ENCODE measurements around the gene F2RL1. TPM values are rescaled to one million over a fixed set of nuclear protein-coding genes. Genes with fewer than 3 reads are reported as not detected.

Gene F2RL1
- total and polyA plus RNA-seq, 5 donors: 0.68 to 3.3 (median 1.4) TPM

DNA sequence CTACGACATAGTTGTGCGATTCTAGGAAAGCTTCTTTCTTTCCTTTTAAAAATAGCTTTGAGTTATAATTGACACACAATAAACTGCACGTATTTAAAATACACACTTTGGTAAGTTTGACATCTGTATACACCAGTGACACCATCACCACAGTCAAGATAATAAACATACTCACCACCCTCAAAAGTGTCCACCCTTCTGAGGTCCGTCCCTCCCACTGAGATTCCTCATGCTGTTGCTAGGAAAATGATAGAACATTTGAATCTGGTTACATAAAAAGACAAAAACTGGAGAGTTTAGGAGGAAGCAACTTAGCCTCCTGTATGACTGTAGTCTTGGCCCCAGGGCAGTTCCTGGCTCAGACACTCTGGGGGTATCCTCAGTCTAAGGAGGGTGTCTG is 48.2 kb downstream of the F2RL1 start:
- no peaks in the 10 kb centered on the region for H3K9me3 ChIP-seq (ENCODE audit: control insufficient read depth, low read length)
- intact Hi-C loops (cut with DNase I): loop anchor here in 3 of 4 donors (5.0 to 10.0 kb wide), 3 partner anchors 148 to 628 kb away; partner anchors contain the start of gene WDR41 (in 1 of the 3)
- H3K4me1 ChIP-seq (ENCODE audit: control insufficient read depth, insufficient read depth, low read length): no peaks in the 10 kb centered on the region
- DNase-seq: no peak
- H3K27ac ChIP-seq (ENCODE audit: low read length): no peak overlapping the region
- no peaks in the 10 kb centered on the region for H3K27me3 ChIP-seq (ENCODE audit: control insufficient read depth, insufficient read depth)
- WGBS: 65% methylated on average over 4 of the region's 4 CpGs
- no peak overlapping the region for H3K4me3 ChIP-seq (ENCODE audit: low read length)
- ATAC-seq: no peak

DNA sequence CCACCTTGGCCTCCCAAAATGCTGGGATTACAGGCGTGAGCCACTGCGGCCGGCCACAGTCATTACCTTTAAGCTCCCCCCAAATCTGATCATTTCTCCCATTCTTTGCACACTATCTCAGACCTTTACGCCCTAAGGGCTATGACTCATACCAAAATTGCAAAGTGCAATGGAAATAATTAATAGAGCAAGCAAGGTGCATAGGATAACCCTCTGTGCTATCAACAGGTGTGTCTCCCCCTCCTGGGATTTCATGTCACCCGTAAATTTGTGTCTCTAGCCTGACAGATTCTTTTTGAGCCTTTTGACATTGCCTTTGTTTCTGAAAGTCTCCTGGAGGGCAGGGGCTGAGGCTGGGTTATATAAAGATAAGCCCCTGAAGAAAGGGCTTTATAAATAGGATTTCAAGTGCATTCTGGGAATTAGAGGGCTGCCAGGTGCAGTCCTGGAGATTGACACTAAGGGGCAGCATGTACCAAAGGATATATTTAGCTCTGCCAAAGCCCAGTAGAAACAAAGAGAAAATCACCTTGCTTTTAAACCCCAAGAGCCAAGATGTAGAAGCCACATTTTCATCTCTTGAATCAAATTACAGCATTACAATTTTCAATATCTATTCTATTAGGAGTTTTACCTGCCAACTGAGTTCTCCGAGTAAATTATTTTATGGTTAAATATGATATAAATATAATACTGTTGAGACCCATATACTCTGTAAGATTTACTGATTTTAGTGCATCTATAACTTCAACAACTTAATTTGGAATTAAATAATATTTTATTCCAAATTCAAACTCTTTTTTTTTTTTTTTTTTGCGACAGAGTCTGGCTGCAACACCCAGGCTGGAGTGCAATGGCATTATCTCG is 49.2 kb downstream of the F2RL1 start:
- ATAC-seq: peak; percentile 88 to 90

GRCh38 chr5:76870046-76870445 is 51.2 kb downstream of the F2RL1 start:
- intact Hi-C loops (cut with DNase I): loop anchor here in 1 of 4 donors (5.0 kb wide), 1 partner anchor 142 kb away; no protein-coding TSS in a partner anchor
- WGBS: 86% methylated on average over 6 of the region's 6 CpGs
- Histone ChIP-seq H3K9me3 (ENCODE audit: control insufficient read depth, low read length) (no peaks in the 10 kb centered on the region), H3K27ac (ENCODE audit: low read length) (no peak overlapping the region), H3K27me3 (ENCODE audit: control insufficient read depth, insufficient read depth) (no peaks in the 10 kb centered on the region), H3K4me1 (ENCODE audit: control insufficient read depth, insufficient read depth, low read length) (no peaks in the 10 kb centered on the region), H3K4me3 (ENCODE audit: low read length) (no peak overlapping the region)
- DNase-seq (no peak), ATAC-seq (no peak)

More for the DNA sequence above, 49.2 kb downstream of the F2RL1 start:
- 71% methylated on average over 8 of the region's 8 CpGs for WGBS
- H3K4me1 ChIP-seq (ENCODE audit: control insufficient read depth, insufficient read depth, low read length): no peaks in the 10 kb centered on the region
- no peak overlapping the region for H3K4me3 ChIP-seq (ENCODE audit: low read length)
- H3K27ac ChIP-seq (ENCODE audit: low read length): no peak overlapping the region
- no peaks in the 10 kb centered on the region for H3K9me3 ChIP-seq (ENCODE audit: control insufficient read depth, low read length)
- peak; percentile 54 to 76 (median 74) for DNase-seq
- intact Hi-C loops (cut with DNase I): loop anchor here in 3 of 4 donors (2.0 to 10.0 kb wide), 4 partner anchors 147 to 627 kb away; partner anchors contain the start of gene WDR41 (in 1 of the 3)
- H3K27me3 ChIP-seq (ENCODE audit: control insufficient read depth, insufficient read depth): no peaks in the 10 kb centered on the region

DNA sequence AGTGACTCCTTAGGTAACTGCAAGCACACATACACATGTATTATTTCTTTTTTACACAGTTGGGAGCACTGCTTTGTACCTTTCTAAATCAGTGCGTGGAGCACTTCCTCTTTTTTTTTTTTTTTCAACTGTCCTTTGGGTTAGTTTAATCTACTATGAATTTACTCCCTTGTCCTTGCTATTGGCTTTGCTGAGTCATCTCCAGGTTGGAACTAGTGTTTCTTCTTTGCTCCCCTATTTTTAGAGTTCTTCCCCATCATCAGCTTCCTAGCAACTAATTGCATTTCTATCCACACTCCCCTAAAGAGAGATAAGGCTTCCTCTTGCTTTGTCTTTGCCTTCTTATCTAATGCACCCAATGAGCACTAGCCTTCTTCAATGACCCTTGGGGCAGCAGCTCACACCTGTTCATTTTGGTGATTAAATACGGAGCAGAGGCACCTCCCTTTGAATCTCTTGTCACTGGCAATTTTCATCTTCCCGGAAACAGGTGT is 55.3 kb downstream of the F2RL1 start:
- 33% methylated on average over 3 of the region's 3 CpGs for WGBS
- DNase-seq (no peak), ATAC-seq (peak in 1 of 2 donors; percentile 23)
- Histone ChIP-seq H3K27ac (ENCODE audit: low read length) (no peak overlapping the region), H3K27me3 (ENCODE audit: control insufficient read depth, insufficient read depth) (no peaks in the 10 kb centered on the region), H3K4me1 (ENCODE audit: control insufficient read depth, insufficient read depth, low read length) (no peaks in the 10 kb centered on the region), H3K4me3 (ENCODE audit: low read length) (no peak overlapping the region), H3K9me3 (ENCODE audit: control insufficient read depth, low read length) (no peaks in the 10 kb centered on the region)
- intact Hi-C loops (cut with DNase I): loop anchor here in 1 of 4 donors (5.0 kb wide), 1 partner anchor 138 kb away; no protein-coding TSS in a partner anchor

Other genes with a start within 250 kb of the F2RL1 start
- gene F2RL2, start 195.6 kb upstream of the F2RL1 start, total RNA-seq: 1 to 10 TPM in 1 of 4 donors, under 1 TPM in 3; 0.11 to 1.4 (median 0.32) TPM
- 0.11 TPM for gene F2RL2, start 195.6 kb upstream of the F2RL1 start, polyA plus RNA-seq
- 10 to 100 TPM in 1 of 4 donors, 1 to 10 TPM in 3; 6.4 to 22.1 (median 8.5) TPM for gene F2R, start 102.9 kb upstream of the F2RL1 start, total RNA-seq
- gene F2R, start 102.9 kb upstream of the F2RL1 start, polyA plus RNA-seq: 4.3 TPM
- not detected for gene S100Z, start 31.0 kb downstream of the F2RL1 start, total RNA-seq
- gene S100Z, start 31.0 kb downstream of the F2RL1 start, polyA plus RNA-seq: not detected
- gene CRHBP, start 134.0 kb downstream of the F2RL1 start, total RNA-seq: 1 to 10 TPM; 3.0 to 5.0 (median 4.3) TPM
- 4.5 TPM for gene CRHBP, start 134.0 kb downstream of the F2RL1 start, polyA plus RNA-seq
- gene AGGF1, start 211.4 kb downstream of the F2RL1 start, total RNA-seq: 10 to 100 TPM; 11.9 to 14.7 (median 14.6) TPM
- 7.6 TPM for gene AGGF1, start 211.4 kb downstream of the F2RL1 start, polyA plus RNA-seq